Measurements from ENCODE around the gene METAP1.

The METAP1 gene

GRCh38 chr4:99029018-99029735 lies 33.7 kb downstream of the METAP1 start:
- H3K4me1 ChIP-seq (ENCODE audit: control insufficient read depth, insufficient read depth, low read length) = peaks cover 11% of the 10 kb centered on the region
- H3K9me3 ChIP-seq (ENCODE audit: control insufficient read depth, insufficient read depth, low read length) = no peaks in the 10 kb centered on the region

DNA sequence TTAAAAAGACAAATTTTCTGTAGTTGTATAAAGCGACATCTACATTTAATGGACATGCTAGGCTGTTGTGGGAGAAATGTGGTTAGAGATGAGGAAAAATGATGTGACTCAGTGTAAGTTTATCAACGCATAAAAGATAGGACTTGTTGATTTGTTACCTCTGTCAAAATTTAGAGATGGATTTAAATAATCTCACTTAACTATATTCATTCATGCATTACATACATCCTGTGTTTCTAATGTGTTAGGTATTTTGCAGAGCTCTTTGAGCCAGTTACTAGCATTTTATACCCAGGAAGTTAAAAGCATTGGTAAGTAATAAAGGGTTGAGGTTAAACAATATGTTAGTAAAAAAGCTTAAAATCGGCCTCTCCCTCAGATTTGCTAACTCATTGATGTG lies 34.3 kb downstream of the METAP1 start:
- H3K4me1 ChIP-seq (ENCODE audit: control insufficient read depth, insufficient read depth, low read length) = peaks cover 8% of the 10 kb centered on the region
- no peaks in the 10 kb centered on the region for H3K36me3 ChIP-seq (ENCODE audit: control insufficient read depth, insufficient read depth, low read length)
- H3K4me3 ChIP-seq (ENCODE audit: low read depth, low read length) = no peak overlapping the region
- no peaks in the 10 kb centered on the region for H3K27me3 ChIP-seq (ENCODE audit: control insufficient read depth, insufficient read depth, low read length)
- H3K9ac ChIP-seq (ENCODE audit: low read depth, low read length) = no peak overlapping the region
- no peaks in the 10 kb centered on the region for H3K9me3 ChIP-seq (ENCODE audit: control insufficient read depth, insufficient read depth, low read length)

More at GRCh38 chr4:99029018-99029735, 33.7 kb downstream of the METAP1 start:
- H3K9ac ChIP-seq (ENCODE audit: low read depth, low read length) = no peak overlapping the region
- no peaks in the 10 kb centered on the region for H3K36me3 ChIP-seq (ENCODE audit: control insufficient read depth, insufficient read depth, low read length)
- no peaks in the 10 kb centered on the region for H3K27me3 ChIP-seq (ENCODE audit: control insufficient read depth, insufficient read depth, low read length)
- H3K4me3 ChIP-seq (ENCODE audit: low read depth, low read length) = no peak overlapping the region

DNA sequence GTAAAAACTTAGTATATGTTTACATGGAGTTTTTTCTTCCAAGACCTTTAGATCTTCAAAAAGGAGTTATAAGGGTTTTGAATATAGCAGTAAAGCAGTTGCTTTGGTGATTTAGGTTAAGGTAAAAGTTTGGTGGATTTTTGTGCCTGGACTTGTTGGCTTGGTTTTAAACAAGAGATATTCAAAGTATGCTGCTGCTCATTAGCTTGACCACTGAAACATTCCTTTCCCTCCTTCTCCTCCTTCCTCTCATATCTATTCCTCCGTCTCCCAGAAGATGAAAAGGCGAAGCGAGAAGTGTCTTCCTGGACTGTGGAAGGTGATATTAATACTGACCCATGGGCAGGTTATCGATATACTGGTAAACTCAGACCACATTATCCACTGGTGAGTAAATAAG lies 38.4 kb downstream of the METAP1 start:
- Histone ChIP-seq H3K27me3 (ENCODE audit: control insufficient read depth, insufficient read depth, low read length) (no peaks in the 10 kb centered on the region), H3K9me3 (ENCODE audit: control insufficient read depth, insufficient read depth, low read length) (no peaks in the 10 kb centered on the region), H3K4me1 (ENCODE audit: control insufficient read depth, insufficient read depth, low read length) (peaks cover 2% of the 10 kb centered on the region), H3K4me3 (ENCODE audit: low read depth, low read length) (no peak overlapping the region), H3K36me3 (ENCODE audit: control insufficient read depth, insufficient read depth, low read length) (no peaks in the 10 kb centered on the region), H3K9ac (ENCODE audit: low read depth, low read length) (no peak overlapping the region)

- H3K36me3 ChIP-seq (ENCODE audit: control insufficient read depth, insufficient read depth, low read length) = no peaks in the 10 kb centered on the region
Measured at GRCh38 chr4:99038213-99038612, 42.7 kb downstream of the METAP1 start.

DNA sequence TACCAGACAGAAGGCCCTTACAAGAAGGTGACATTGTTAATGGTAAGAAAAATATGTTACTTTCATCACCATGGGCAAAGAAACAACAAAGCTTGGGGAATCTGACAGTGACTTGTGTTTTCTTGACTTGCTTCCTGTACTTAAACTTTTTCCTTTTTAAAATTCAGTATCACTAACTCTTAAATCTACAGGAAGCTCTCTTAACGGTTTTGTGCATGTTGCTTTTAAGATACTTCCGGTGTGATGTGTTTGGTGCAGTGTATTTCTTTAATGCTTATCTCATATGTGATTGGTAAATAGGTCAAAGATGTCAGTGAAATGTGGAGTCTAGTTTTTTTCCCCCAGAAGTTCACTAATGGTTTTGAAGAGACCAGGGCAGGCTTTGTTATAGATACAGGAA lies 47.8 kb downstream of the METAP1 start:
- no peak overlapping the region for H3K9ac ChIP-seq (ENCODE audit: low read depth, low read length)
- H3K4me1 ChIP-seq (ENCODE audit: control insufficient read depth, insufficient read depth, low read length) = no peaks in the 10 kb centered on the region
- no peaks in the 10 kb centered on the region for H3K9me3 ChIP-seq (ENCODE audit: control insufficient read depth, insufficient read depth, low read length)
- no peak overlapping the region for H3K4me3 ChIP-seq (ENCODE audit: low read depth, low read length)
- H3K27me3 ChIP-seq (ENCODE audit: control insufficient read depth, insufficient read depth, low read length) = no peaks in the 10 kb centered on the region
- peaks cover 3% of the 10 kb centered on the region for H3K36me3 ChIP-seq (ENCODE audit: control insufficient read depth, insufficient read depth, low read length)

More at GRCh38 chr4:99038213-99038612, 42.7 kb downstream of the METAP1 start:
- Histone ChIP-seq H3K4me1 (ENCODE audit: control insufficient read depth, insufficient read depth, low read length) (no peaks in the 10 kb centered on the region), H3K9ac (ENCODE audit: low read depth, low read length) (no peak overlapping the region), H3K9me3 (ENCODE audit: control insufficient read depth, insufficient read depth, low read length) (no peaks in the 10 kb centered on the region), H3K4me3 (ENCODE audit: low read depth, low read length) (no peak overlapping the region), H3K27me3 (ENCODE audit: control insufficient read depth, insufficient read depth, low read length) (no peaks in the 10 kb centered on the region)

DNA sequence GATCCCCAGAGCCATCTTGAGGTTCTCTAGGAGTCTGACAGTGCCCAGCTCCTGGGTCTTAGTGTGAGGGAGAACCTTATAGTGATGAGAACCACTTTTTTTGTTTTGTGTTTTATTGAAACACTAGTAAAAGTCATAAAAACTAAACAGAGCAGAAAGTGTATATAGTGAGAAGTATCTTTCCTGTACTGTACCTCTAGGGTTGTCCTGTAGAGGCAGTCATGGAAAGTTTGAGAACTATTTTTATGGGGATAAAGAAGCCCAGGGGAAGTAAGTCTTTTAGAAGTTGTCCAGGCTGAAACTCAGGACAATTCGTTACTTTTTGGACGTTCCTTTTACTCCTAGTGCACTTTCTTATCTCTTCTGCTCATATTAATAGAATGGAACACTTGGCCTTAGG lies 52.2 kb downstream of the METAP1 start:
- H3K9me3 ChIP-seq (ENCODE audit: control insufficient read depth, insufficient read depth, low read length) = no peaks in the 10 kb centered on the region
- H3K36me3 ChIP-seq (ENCODE audit: control insufficient read depth, insufficient read depth, low read length) = peaks cover 19% of the 10 kb centered on the region
- H3K27me3 ChIP-seq (ENCODE audit: control insufficient read depth, insufficient read depth, low read length) = no peaks in the 10 kb centered on the region

GRCh38 chr4:99052902-99053301 lies 57.4 kb downstream of the METAP1 start:
- Histone ChIP-seq H3K27me3 (ENCODE audit: control insufficient read depth, insufficient read depth, low read length) (no peaks in the 10 kb centered on the region), H3K4me1 (ENCODE audit: control insufficient read depth, insufficient read depth, low read length) (no peaks in the 10 kb centered on the region), H3K9me3 (ENCODE audit: control insufficient read depth, insufficient read depth, low read length) (no peaks in the 10 kb centered on the region), H3K9ac (ENCODE audit: low read depth, low read length) (no peak overlapping the region), H3K4me3 (ENCODE audit: low read depth, low read length) (no peak overlapping the region), H3K36me3 (ENCODE audit: control insufficient read depth, insufficient read depth, low read length) (peaks cover 18% of the 10 kb centered on the region)

More for the DNA sequence above, 52.2 kb downstream of the METAP1 start:
- H3K9ac ChIP-seq (ENCODE audit: low read depth, low read length) = no peak overlapping the region
- H3K4me3 ChIP-seq (ENCODE audit: low read depth, low read length) = no peak overlapping the region
- H3K4me1 ChIP-seq (ENCODE audit: control insufficient read depth, insufficient read depth, low read length) = no peaks in the 10 kb centered on the region

DNA sequence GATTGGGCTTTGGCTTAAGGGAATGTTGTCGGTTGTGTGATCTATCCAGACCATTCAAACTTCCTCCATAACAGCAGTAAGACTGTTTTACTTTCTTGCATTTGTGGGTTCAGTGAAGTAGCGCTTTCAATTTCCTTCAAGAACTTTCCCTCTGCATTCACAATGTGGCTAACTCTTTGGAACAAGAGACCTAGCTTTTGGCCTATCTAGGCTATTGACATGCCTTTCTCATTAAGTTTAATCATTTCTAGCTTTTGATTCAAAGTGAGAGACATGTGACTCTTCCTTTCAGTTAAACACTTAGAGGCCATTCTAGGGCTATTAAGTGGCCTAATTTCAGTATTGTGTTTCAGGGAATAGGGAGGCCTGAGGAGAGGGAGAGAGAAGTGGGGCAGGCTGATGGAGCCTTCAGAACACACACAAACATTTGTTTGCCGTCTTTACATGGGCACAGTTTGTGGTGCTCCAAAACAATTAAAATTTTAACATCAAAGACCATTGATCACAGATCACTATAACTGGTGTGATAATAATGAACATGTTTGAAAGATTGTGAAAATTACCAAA lies 59.0 kb downstream of the METAP1 start:
- Histone ChIP-seq H3K4me1 (ENCODE audit: control insufficient read depth, insufficient read depth, low read length) (no peaks in the 10 kb centered on the region), H3K9ac (ENCODE audit: low read depth, low read length) (no peak overlapping the region), H3K4me3 (ENCODE audit: low read depth, low read length) (no peak overlapping the region), H3K36me3 (ENCODE audit: control insufficient read depth, insufficient read depth, low read length) (peaks cover 14% of the 10 kb centered on the region), H3K9me3 (ENCODE audit: control insufficient read depth, insufficient read depth, low read length) (no peaks in the 10 kb centered on the region), H3K27me3 (ENCODE audit: control insufficient read depth, insufficient read depth, low read length) (no peaks in the 10 kb centered on the region)

GRCh38 chr4:99058228-99058627 lies 62.7 kb downstream of the METAP1 start:
- peaks cover 10% of the 10 kb centered on the region for H3K36me3 ChIP-seq (ENCODE audit: control insufficient read depth, insufficient read depth, low read length)
- H3K27me3 ChIP-seq (ENCODE audit: control insufficient read depth, insufficient read depth, low read length) = no peaks in the 10 kb centered on the region
- no peaks in the 10 kb centered on the region for H3K9me3 ChIP-seq (ENCODE audit: control insufficient read depth, insufficient read depth, low read length)
- no peaks in the 10 kb centered on the region for H3K4me1 ChIP-seq (ENCODE audit: control insufficient read depth, insufficient read depth, low read length)
- H3K9ac ChIP-seq (ENCODE audit: low read depth, low read length) = no peak overlapping the region
- no peak overlapping the region for H3K4me3 ChIP-seq (ENCODE audit: low read depth, low read length)

GRCh38 chr4:99059550-99059949 lies 64.0 kb downstream of the METAP1 start:
- Histone ChIP-seq H3K4me3 (ENCODE audit: low read depth, low read length) (no peak overlapping the region), H3K36me3 (ENCODE audit: control insufficient read depth, insufficient read depth, low read length) (peaks cover 10% of the 10 kb centered on the region), H3K27me3 (ENCODE audit: control insufficient read depth, insufficient read depth, low read length) (no peaks in the 10 kb centered on the region), H3K9me3 (ENCODE audit: control insufficient read depth, insufficient read depth, low read length) (no peaks in the 10 kb centered on the region), H3K9ac (ENCODE audit: low read depth, low read length) (no peak overlapping the region), H3K4me1 (ENCODE audit: control insufficient read depth, insufficient read depth, low read length) (no peaks in the 10 kb centered on the region)

GRCh38 chr4:99061048-99061700 lies 65.7 kb downstream of the METAP1 start:
- Histone ChIP-seq H3K36me3 (ENCODE audit: control insufficient read depth, insufficient read depth, low read length) (peaks cover 10% of the 10 kb centered on the region), H3K9me3 (ENCODE audit: control insufficient read depth, insufficient read depth, low read length) (no peaks in the 10 kb centered on the region), H3K9ac (ENCODE audit: low read depth, low read length) (no peak overlapping the region), H3K4me1 (ENCODE audit: control insufficient read depth, insufficient read depth, low read length) (no peaks in the 10 kb centered on the region), H3K27me3 (ENCODE audit: control insufficient read depth, insufficient read depth, low read length) (no peaks in the 10 kb centered on the region), H3K4me3 (ENCODE audit: low read depth, low read length) (no peak overlapping the region)

GRCh38 chr4:99062120-99062519 lies 66.6 kb downstream of the METAP1 start:
- Histone ChIP-seq H3K9me3 (ENCODE audit: control insufficient read depth, insufficient read depth, low read length) (no peaks in the 10 kb centered on the region), H3K4me3 (ENCODE audit: low read depth, low read length) (no peak overlapping the region), H3K36me3 (ENCODE audit: control insufficient read depth, insufficient read depth, low read length) (peaks cover 10% of the 10 kb centered on the region), H3K27me3 (ENCODE audit: control insufficient read depth, insufficient read depth, low read length) (no peaks in the 10 kb centered on the region), H3K9ac (ENCODE audit: low read depth, low read length) (no peak overlapping the region), H3K4me1 (ENCODE audit: control insufficient read depth, insufficient read depth, low read length) (no peaks in the 10 kb centered on the region)
